GM19328 (cell line): ENCODE measurements around the gene KIF26B.

Experiments
- ATAC-seq: cut with Tn5 transposase; IDR thresholded peaks from one replicate; pipeline ENCODE4 v1.9.1; 2021; ENCODE audit warnings: mild to moderate bottlenecking, moderate library complexity; ENCODE audit not compliant: unreplicated experiment

KIF26B gene

GRCh38 chr1:245168906-245169305 is 14.1 kb downstream of the KIF26B start:
- no peak for ATAC-seq

DNA sequence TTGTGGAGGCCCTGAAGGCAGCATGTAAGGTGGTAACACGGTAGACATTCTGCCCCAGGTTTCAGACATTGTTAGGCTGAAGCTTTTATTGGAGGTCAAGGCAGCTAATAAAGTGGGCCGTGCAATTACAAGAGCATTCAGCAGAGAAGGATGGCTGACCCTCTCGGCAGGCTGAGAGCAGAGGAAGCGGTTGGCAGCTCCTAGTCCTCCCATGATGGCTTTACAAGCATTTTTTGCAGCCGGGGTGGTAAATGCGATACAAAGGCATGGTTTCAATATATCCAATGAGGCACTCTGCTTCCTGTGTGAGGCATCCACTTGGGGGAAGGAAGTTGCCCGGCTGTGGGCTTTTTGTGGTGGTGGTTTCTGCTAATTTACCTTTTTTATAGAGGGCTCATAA is 14.6 kb downstream of the KIF26B start:
- no peak for ATAC-seq

- no peak for ATAC-seq
Observed at GRCh38 chr1:245172026-245172425, 17.2 kb downstream of the KIF26B start.

DNA sequence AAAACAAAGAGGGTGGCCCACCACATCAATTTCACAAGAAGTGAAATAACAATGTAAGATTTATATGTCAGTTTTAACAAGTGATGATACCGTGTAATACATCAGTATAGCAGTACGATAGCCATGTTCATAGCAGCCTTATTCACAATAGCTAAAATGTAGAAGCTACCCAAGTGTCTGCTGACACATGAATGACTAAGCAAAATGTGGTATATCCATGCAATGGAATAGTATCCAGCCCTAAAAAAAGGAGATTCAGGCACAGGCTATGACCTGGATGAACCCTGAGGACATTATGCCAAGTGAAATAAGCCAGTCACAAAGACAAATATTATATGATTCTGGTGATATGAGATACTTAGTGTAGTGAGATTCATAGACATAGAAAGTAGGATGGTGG is 18.0 kb downstream of the KIF26B start:
- no peak for ATAC-seq

DNA sequence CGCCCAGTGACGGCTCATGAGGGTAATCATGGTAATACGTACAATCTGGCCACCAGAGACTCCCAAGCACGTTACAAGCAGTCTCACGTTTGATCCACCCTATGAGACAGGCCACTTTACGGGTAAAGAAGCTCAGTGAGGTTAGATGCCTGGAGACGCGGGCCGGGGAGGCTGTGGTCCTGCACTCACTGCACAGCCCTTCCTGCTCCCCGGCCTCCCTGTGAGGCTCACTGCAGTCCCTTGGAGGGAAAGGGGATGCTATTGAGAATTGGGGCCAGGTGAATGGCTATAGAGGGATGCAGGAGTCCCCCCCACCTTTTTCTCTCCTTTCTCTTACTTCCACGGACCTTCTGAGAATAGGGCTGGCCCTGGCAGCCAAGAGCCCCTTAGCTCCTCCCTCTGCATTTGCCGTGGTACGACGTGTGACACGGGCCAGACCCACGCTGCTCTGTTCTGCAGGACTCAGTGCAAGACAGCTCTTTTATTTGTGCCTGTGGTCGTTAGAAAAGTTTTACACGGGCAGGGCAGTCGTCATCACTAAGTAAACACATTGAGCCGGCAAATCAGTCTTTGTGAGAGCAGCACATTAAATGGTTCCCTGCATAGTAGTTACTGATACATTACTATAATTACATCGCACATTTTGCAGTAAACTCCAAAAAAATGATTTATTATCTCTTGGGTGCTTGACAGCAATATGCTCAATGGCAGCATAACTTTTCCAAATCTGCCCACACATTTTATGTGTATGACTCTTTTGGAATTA is 18.8 kb downstream of the KIF26B start:
- no peak for ATAC-seq

DNA sequence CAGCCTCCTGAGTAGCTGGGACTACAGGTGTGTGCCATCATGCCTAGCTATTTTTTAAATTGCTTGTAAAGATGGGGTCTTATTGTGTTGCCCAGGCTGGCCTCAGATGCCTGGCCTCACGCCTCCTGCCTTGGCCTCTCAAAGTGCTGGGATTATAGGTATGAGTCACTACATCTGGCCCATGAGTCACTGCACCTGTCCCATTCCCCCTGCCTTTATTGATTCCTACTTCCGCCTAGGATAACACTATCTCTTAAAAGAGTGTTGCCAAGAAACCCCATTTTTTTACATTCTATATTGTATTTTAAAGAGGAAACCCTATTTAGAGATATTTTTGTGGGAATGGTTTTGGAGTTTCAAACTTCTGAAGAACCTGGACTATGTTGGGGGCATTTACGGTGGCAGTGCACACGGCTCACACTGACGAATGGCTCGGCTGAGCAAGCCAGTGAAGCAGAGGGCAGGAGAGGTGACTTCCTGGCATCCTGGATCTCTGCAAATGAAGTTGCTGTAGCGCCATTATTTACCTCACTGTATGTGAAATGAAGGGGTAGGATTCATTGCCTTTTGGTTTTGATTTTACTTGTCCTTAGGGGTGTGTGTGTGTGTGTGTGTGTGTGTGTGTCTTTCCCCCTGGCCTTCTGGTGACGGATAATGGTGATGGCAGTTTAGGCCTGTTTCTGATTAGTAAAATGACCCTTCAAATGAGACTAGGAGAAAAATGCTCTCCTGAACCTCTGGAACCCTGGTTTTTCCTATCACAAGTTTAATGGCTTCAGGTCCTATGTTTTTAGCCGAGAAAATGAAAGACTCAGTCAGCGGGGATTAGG is 22.5 kb downstream of the KIF26B start:
- no peak for ATAC-seq

DNA sequence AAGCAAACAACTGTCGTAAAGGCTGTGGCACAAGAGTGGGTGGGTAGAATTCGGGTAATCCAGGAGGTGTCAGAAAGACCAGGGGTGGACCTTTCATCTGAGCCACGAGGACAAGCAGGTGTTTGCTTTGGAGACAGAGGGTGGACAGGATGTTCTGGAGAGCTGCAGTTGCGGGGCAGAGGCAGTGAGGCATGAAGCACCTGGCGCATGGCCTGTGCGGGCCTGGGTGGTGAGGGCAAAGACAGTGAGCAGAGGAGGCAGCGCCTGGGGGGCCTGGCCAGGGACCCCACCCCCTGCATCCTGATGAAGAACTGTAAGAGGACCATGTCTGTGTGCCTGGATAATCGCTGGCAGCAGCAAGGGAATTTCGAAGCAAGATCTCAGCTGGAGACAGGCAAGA is 24.9 kb downstream of the KIF26B start:
- ATAC-seq: no peak

DNA sequence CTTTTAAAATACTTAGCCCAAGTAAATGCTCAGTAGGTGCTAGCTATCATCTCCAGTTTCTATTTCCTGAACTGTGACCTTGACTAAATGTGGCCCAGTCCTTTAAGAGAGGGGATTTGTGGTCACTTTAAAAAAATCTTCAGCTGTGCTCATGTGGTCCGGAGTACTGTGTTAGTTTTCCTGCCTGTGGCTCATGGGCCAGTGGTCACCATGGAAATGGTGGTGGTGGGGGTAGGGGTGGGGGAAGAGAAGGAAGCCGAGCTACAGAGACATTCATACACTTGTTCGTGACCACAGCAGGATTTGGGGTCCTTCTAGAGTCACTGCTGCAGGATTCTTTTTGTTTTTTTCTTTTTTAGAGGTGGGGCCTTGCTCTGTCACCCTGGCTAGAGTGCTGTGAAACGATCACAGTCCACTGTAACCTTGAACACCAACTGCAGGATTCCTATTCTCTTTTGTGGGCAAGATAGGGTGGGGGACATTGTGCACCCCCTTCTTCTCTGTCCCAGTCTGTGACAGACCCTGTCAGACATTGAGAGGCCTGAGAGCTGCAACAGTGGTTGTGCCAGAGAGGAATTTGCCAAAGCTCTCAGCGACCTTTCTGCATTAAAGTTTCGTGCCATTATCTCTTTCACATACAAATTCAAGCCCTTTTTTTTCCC is 25.8 kb downstream of the KIF26B start:
- no peak for ATAC-seq

- ATAC-seq: no peak
Observed at GRCh38 chr1:245181158-245181517, 26.4 kb downstream of the KIF26B start.

- no peak for ATAC-seq
Observed at GRCh38 chr1:245182028-245182427, 27.2 kb downstream of the KIF26B start.

GRCh38 chr1:245183429-245183828 is 28.6 kb downstream of the KIF26B start:
- no peak for ATAC-seq

GRCh38 chr1:245184779-245185178 is 30.0 kb downstream of the KIF26B start:
- no peak for ATAC-seq

DNA sequence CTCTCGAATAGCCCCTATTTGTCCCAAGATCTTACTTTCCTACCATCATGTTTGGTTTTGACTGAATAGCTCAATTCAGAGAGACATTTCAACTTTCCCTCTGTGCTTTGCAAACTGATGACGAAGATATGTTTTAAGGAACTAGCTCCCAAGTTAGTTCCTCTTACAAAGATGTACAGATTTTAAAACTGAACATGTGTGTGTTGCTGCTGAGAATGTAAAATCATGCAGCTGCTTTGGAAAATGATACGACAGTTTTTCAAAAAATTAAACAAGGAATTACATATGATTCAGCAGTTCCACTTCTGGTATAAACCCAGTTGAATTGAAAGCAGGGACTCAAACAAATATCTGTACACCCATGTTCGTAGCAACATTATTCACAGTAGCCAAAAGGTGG is 33.6 kb downstream of the KIF26B start:
- ATAC-seq: no peak

DNA sequence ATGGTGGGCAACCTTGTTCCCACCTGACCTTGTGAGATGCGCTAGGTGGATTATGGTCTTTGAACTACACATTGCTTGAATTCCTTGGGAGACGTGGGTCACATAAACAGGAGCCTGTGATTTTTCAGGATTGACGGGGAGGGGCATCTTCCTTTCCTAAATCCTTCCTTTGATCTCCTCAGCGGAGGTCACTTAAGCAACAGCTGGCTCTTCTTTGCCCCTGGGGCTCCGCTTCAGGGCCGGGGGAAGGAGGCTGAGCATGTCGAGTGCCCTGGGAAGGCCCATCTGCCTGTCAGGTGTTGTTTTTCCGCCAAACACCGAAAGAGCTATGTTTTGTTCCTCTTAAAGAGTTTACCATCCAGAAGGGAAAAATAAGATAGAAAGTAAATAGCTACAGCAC is 40.6 kb downstream of the KIF26B start:
- ATAC-seq: no peak

GRCh38 chr1:245197121-245197520 is 42.3 kb downstream of the KIF26B start:
- no peak for ATAC-seq

DNA sequence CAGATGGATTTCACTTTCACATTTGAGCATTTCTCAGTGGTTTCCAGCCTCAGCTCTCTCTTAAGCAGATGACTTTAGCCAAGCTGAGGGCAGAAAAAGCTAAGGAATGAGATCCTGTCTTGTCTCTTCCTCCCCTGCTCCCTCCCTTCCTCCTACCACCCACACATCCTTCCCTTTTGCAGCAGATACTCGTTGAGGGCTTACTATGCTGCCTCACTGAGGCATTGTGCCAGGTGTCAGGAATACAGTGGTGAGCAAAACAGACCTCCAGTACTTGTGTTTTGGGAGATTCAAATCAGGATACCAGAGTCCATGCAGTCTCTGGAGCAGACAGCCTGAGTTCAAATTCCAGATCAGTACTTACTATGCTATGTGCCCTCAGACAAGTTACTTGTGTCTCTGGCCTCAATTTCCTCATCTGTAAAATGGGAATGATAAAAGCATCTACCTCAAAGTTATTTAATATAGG is 43.2 kb downstream of the KIF26B start:
- ATAC-seq: no peak

DNA sequence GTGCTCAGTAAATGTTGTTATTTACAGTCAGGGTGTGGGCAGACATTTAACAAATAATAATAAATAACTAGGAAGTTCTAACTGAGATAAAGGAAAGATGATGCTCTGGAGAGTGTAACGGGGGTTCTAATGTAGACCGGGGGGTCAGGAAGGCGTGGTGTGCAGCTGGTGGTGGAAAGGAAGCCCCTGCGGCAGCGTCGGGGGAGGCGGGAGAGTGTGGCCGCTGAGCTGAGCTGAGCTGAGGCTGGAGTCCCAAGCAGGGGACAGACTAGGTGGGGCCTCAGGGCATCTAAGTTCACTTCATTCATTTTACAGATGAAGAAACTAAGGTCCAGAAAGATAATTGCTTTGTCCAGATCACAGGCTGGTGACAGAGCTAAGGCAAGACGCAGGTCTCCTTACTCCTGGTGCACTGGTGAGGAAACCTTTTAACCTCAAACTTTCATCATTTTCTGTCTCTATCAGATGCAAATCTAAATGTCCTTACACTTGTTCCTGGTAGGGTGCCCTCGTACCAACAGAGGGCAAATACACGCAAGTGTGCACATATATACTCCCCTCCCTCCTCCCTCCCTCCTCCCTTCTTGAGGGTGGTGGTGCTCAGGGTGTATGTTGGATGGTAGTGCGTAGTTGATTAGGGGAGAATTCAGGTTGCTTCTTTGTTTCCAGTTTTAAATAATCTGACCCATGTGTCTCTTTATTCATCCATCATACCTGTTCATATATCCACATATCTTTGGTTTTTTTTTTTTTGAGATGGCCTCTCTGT is 44.1 kb downstream of the KIF26B start:
- ATAC-seq: no peak

- ATAC-seq: no peak
Observed at GRCh38 chr1:245200146-245200545, 45.4 kb downstream of the KIF26B start.

DNA sequence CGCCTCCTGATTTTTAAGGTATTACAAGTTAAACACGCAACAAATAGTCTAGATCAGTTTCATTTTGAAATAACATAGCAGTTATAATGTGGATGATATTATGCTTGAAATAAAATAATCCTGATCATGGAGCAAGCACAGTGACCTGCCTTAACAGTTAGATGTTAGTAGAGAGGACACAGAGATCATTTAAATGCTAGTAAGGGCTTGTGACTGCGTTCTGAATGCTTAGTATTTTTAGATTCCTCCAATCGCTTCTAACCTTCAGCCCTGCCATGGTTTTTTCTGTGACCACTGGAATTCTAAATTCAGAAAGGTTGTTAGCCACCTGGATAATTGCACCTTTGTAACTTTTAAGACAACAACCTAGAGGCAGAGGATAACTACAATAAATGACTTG is 46.4 kb downstream of the KIF26B start:
- no peak for ATAC-seq

- ATAC-seq: no peak
Observed at GRCh38 chr1:245201827-245202226, 47.0 kb downstream of the KIF26B start.

GRCh38 chr1:245205396-245205795 is 50.6 kb downstream of the KIF26B start:
- no peak for ATAC-seq
